GM11168 (cell line): ENCODE results near the gene DFFB.

Experiments used
- in situ Hi-C: fragments of 300-500 bp; cut with MboI; formaldehyde crosslinking; loops from one replicate; pipeline ENCODE4 v1.12.0; 2022; ENCODE audit warnings: low sequenced_read_pairs; ENCODE audit not compliant: unreplicated experiment

The DFFB gene

DNA sequence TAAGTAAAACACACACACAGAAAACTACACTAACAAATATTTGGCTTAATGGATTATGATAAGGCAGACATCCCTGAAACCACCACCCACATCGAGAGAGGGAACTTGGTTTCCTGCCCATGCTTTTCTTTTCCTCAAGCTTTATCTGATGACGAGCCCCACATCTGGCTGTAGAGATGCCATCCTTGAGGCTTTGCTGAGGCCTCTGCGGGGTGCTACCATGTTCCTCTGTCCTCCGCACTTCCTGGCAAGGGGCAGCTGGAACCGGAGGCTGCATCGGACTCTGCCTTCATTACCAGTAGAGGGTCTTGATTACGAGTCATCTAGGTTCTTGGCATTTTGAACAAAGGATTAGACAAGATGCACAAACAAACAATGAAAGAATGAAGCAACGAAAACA lies 64.5 kb downstream of the DFFB start:
- in situ Hi-C loops: loop anchor here (25.0 kb wide), 1 partner anchor 891 kb away; no protein-coding TSS in a partner anchor

GRCh38 chr1:3922201-3922725 lies 65.0 kb downstream of the DFFB start:
- in situ Hi-C loops: loop anchor here (25.0 kb wide), 1 partner anchor 890 kb away; no protein-coding TSS in a partner anchor

DNA sequence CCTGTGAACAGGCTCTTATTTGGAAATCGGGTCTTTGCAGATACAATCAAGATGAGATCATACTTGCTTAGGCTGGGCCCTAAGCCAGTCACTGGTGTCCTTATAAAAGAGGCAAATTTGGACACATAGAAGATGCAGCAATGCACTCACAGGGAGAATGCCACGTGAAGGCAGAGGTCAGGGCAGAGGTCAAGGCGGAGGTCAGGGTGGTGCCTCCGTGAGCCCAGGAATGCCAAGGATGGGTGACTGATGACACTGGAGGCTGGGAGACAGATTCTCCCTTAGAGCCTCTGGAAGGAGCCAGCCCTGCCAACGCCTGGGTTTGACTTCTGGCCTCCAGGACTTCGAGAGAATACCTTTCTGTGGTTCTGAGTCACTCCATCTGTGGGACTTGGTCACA lies 65.6 kb downstream of the DFFB start:
- in situ Hi-C loops: loop anchor here (25.0 kb wide), 1 partner anchor 889 kb away; no protein-coding TSS in a partner anchor

DNA sequence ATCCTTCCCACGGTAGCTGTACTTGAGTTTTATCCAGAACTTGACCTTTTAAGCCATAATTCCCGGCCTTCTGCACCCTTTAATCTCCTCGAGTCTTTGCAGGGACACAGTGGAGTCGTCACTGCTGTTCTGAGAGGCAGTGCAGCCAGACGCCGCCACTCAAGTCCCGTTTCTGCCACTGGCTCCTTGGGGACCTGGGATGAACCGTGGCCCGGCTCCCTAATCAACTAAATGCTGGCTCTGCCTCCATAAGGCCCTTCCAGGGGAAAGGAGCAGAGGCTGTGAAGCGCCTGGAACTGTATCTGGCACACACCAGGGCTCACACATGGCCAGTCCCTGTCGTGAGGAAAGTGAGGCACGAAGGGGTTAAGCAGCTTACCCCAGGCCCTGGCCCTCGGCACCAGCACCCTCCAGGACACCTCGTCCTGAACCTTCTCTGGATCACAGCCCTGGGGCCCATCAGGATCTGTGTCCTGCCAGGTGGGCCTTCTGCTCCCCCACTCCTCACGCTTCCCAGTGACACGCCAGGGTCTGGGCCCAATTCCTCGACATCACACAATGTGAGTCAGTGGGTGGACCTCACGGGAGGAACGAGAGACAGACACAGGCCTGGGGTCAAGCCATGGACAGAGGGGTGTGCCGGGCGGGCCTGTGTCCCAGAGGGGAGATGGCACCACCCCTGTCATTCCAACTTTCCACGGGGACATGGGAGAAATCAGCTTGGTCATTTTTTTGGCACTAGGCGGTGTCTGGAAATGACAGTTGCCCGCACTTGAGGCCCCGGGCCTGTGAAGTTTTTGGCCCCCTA lies 66.3 kb downstream of the DFFB start:
- in situ Hi-C loops: loop anchor here (25.0 kb wide), 1 partner anchor 889 kb away; no protein-coding TSS in a partner anchor

- in situ Hi-C loops: loop anchor here (25.0 kb wide), 1 partner anchor 888 kb away; no protein-coding TSS in a partner anchor
Measured at GRCh38 chr1:3924186-3924824, 67.0 kb downstream of the DFFB start.

- in situ Hi-C loops: loop anchor here (25.0 kb wide), 1 partner anchor 887 kb away; no protein-coding TSS in a partner anchor
Measured at GRCh38 chr1:3924825-3925220, 67.5 kb downstream of the DFFB start.

GRCh38 chr1:3925256-3925655 lies 68.0 kb downstream of the DFFB start:
- in situ Hi-C loops: no loop called here

- in situ Hi-C loops: no loop called here
Measured at GRCh38 chr1:3925762-3926161, 68.5 kb downstream of the DFFB start.

DNA sequence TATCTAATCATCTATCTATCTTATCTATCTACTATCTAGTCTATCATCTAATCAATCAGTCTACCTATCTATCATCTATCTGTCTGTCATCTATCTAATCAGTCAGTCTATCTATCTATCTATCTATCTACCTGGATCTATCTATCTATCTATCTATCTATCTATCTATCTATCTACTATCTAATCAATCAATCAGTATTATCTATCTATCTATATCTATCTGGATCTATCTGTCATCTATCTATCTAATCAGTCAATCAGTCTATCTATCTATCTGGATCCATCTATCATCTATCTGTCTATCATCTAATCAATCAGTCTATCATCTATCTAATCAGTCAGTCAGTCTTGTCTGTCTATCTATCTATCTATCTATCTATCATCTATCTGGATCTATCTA lies 69.7 kb downstream of the DFFB start:
- in situ Hi-C loops: no loop called here

- in situ Hi-C loops: no loop called here
Measured at GRCh38 chr1:3928586-3928985, 71.3 kb downstream of the DFFB start.

- in situ Hi-C loops: no loop called here
Measured at GRCh38 chr1:3929126-3929525, 71.8 kb downstream of the DFFB start.

DNA sequence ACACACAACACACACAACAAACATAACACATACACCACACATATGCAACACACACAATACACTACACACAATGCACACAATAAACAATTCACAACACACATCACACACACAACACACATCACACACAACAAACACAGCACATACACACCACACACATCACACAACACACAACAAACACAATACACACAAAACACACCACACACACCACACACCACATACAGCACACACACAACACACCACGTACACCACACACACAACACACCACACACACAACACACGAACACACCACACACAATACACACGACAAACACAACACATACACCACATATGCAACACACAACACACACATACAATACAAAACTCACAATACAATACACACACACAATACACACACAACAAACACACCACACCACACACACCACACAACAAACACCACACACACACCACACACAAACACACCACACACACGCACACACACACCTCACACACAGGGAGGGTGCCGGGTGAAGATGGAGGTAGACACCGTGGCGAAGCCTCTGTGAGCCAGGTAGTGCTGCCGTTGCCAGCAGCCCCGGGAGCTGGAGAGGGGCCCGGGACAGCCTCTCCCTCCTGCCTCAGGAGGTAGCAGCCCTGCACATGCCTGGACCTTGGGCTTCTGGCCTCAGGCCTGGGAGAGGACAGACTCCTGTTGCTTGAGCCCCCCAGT lies 73.2 kb downstream of the DFFB start:
- in situ Hi-C loops: no loop called here

DNA sequence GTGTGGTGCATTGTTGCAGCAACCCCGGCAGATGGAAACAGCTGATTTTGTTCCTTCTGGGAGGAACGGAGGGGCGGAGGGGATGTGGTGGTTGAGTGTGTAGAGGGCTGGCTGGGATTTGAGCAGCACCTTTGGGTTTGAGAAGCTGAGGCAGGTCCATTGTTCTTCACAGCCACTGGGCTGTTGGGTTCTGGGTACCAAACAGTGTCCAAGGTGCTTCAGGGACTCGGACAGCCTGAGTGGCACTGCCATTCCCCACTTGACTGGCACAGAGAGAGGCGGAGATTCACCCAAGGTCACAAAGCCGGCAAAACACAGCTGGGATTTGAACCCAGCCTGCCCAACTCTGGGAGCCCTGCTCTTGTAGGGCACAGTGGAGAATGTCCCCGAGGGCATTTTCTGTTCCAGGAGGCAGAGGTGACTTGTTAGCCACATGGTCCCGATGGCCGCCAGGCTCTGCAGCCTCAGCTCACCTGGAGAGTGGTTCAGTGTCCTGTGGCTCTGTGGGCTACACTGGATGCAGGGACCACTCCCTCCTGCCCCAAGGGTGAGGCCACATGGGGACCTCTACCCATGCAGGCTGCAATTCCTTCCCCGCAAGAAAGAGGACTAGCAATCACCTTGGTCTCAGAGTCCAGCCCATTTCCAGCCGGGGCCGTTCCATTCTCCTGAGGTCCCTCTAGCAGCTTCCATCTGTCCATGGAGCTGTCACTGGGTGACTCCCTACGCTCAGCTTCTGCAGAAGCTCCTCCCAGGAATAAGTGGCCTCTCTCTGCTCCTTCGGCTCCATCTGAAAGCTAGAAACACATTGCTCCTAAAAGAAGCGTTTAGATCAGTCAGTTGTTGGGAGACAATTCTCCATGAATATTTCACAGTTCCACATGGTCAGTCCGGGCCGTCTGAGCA lies 74.0 kb downstream of the DFFB start:
- in situ Hi-C loops: no loop called here

DNA sequence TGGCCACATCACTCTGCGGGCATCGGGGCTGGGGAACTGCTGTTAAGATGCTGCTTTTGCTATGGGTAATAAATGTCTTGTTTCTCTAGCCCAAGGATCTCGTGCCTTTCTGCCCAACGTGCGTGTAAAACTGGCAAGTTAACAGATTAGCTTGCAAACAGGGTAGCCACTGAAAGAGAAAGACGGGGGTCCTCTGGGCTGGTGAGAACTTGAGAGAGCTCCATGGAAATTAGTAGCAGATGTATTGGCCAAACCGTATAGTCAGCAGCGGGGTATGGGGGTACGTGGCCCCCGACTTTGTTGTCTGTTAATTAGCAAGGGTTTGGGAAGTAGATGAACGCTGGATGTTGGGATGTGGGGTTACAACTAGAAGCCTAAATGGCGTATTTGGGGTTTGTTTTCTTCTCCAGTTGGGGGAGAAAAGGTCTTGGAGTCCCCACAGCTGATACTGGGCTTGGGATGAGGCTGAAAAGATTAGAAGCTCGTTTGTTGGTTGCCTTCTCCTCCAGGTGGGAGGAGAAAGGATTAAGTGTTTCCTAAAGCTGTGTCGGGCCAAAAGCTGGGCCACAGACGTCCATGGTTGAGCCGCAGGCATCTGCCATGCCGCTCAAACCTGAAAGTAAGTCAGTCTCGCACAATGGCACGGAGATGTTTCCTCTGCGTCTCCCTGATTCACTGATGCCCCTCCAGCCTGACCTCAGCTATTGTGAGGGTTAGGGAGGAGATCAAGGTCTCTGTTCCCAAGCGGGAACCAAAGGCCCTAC lies 75.1 kb downstream of the DFFB start:
- in situ Hi-C loops: no loop called here
